Measurements from ENCODE around the gene CD200R1L. TPM values are rescaled to one million over a fixed set of nuclear protein-coding genes. Genes with fewer than 3 reads are reported as not detected.

The CD200R1L gene
- total RNA-seq, 2 donors from 2014 or later: not detected

GRCh38 chr3:112807685-112808084, 39.0 kb downstream of the CD200R1L start:
- H3K27me3 ChIP-seq: no peaks in the 10 kb centered on the region
- DNase-seq (ENCODE audit: low spot score): no peak
- H3K27ac ChIP-seq: no peak overlapping the region
- TF ChIP-seq, protein P1, sequence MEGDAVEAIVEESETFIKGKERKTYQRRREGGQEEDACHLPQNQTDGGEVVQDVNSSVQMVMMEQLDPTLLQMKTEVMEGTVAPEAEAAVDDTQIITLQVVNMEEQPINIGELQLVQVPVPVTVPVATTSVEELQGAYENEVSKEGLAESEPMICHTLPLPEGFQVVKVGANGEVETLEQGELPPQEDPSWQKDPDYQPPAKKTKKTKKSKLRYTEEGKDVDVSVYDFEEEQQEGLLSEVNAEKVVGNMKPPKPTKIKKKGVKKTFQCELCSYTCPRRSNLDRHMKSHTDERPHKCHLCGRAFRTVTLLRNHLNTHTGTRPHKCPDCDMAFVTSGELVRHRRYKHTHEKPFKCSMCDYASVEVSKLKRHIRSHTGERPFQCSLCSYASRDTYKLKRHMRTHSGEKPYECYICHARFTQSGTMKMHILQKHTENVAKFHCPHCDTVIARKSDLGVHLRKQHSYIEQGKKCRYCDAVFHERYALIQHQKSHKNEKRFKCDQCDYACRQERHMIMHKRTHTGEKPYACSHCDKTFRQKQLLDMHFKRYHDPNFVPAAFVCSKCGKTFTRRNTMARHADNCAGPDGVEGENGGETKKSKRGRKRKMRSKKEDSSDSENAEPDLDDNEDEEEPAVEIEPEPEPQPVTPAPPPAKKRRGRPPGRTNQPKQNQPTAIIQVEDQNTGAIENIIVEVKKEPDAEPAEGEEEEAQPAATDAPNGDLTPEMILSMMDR (IDR thresholded peaks at IDR 0.05): no peak
- no peak overlapping the region for H3K4me3 ChIP-seq
- H3K9me3 ChIP-seq: no peaks in the 10 kb centered on the region
- H3K4me1 ChIP-seq: peaks cover 0 to 4% of the 10 kb centered on the region in 2 donors
- H3K36me3 ChIP-seq: no peaks in the 10 kb centered on the region

GRCh38 chr3:112806903-112807302, 39.8 kb downstream of the CD200R1L start:
- DNase-seq (ENCODE audit: low spot score): no peak
- peaks cover 0 to 2% of the 10 kb centered on the region in 2 donors for H3K4me1 ChIP-seq
- H3K36me3 ChIP-seq: no peaks in the 10 kb centered on the region
- H3K27me3 ChIP-seq: no peaks in the 10 kb centered on the region
- no peak overlapping the region for H3K27ac ChIP-seq
- TF ChIP-seq, protein P1 (IDR thresholded peaks at IDR 0.05): no peak
- no peak overlapping the region for H3K4me3 ChIP-seq
- H3K9me3 ChIP-seq: no peaks in the 10 kb centered on the region

GRCh38 chr3:112805126-112805525, 41.5 kb downstream of the CD200R1L start:
- no peaks in the 10 kb centered on the region for H3K27me3 ChIP-seq
- no peaks in the 10 kb centered on the region for H3K4me1 ChIP-seq
- no peak for DNase-seq (ENCODE audit: low spot score)
- H3K36me3 ChIP-seq: no peaks in the 10 kb centered on the region
- no peaks in the 10 kb centered on the region for H3K9me3 ChIP-seq
- TF ChIP-seq, protein P1 (IDR thresholded peaks at IDR 0.05): no peak
- no peak overlapping the region for H3K27ac ChIP-seq
- no peak overlapping the region for H3K4me3 ChIP-seq

- Histone ChIP-seq H3K27me3 (no peaks in the 10 kb centered on the region), H3K27ac (no peak overlapping the region), H3K4me1 (no peaks in the 10 kb centered on the region), H3K9me3 (no peaks in the 10 kb centered on the region), H3K36me3 (no peaks in the 10 kb centered on the region), H3K4me3 (no peak overlapping the region)
- no peak for DNase-seq (ENCODE audit: low spot score)
- TF ChIP-seq, protein P1 (IDR thresholded peaks at IDR 0.05): no peak
Measured at GRCh38 chr3:112804021-112804420, 42.6 kb downstream of the CD200R1L start.

- H3K9me3 ChIP-seq: no peaks in the 10 kb centered on the region
- H3K4me1 ChIP-seq: no peaks in the 10 kb centered on the region
- no peak overlapping the region for H3K27ac ChIP-seq
- no peaks in the 10 kb centered on the region for H3K27me3 ChIP-seq
- TF ChIP-seq, protein P1 (IDR thresholded peaks at IDR 0.05): no peak
- no peaks in the 10 kb centered on the region for H3K36me3 ChIP-seq
- H3K4me3 ChIP-seq: no peak overlapping the region
- DNase-seq (ENCODE audit: low spot score): no peak
Measured at GRCh38 chr3:112803467-112803866, 43.2 kb downstream of the CD200R1L start.

DNA sequence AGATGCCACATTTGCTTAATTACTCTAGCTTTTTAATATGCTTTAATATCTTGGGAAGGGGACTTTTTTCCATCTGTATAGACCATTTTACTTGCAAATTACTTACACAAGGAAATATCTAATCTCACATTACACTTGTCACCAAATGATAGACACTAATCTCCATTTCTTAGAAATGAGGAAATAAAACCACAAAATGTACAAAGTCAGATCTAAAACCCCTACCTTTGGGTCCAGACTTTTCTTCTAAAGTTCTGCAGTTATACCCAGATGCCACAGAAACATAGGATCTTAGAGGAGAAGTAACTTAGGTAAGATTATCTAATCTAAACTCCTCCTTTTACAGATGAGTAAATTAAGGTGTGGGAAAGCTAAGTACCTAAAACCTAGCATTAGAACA, 44.3 kb downstream of the CD200R1L start:
- H3K36me3 ChIP-seq: no peaks in the 10 kb centered on the region
- DNase-seq (ENCODE audit: low spot score): no peak
- TF ChIP-seq, protein P1 (IDR thresholded peaks at IDR 0.05): no peak
- H3K9me3 ChIP-seq: no peaks in the 10 kb centered on the region
- H3K27me3 ChIP-seq: no peaks in the 10 kb centered on the region
- H3K27ac ChIP-seq: no peak overlapping the region
- H3K4me3 ChIP-seq: no peak overlapping the region
- no peaks in the 10 kb centered on the region for H3K4me1 ChIP-seq

Data from right atrium auricular region (tissue), 2 donors.